DMS 273 (cell line): Measurements from ENCODE around the gene SEMA4C.
"Not testable (repeated sequence)": the region's sequence is repeated elsewhere in the genome, so short reads cannot be mapped to it uniquely, and the experiment has no call there.

Experiments used
- DNase-seq: peaks from one replicate; lab custom pipeline; 2025; ENCODE audit not compliant: unreplicated experiment; lab: John Stamatoyannopoulos, UW

The SEMA4C gene

GRCh38 chr2:96867756-96868554 is 1.9 kb downstream of the SEMA4C start:
- DNase-seq = peak; percentile 41

GRCh38 chr2:96866986-96867755 is 2.7 kb downstream of the SEMA4C start:
- DNase-seq = no peak

GRCh38 chr2:96866586-96866985 is 3.3 kb downstream of the SEMA4C start:
- no peak for DNase-seq

DNA sequence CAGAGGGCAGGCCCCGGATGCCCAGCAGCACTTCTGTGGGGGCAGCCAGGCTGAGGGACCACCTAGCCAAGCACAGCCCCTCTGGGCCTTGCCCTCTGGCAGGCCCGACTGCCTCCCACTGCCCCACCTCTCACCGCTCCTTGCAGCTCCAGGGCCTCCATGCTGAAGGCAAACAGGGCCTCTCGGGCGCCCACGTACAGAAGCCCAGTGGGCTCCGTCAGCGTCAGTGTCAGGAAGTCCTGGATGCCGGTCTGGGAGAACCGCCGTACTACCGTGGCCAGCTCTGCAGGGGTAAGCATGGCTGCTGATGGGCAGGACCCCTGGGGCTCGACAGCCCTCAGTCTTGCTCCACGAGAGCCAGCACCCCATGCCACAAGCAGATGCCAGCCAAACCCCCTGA is 3.7 kb downstream of the SEMA4C start:
- no peak for DNase-seq

GRCh38 chr2:96865654-96866053 is 4.2 kb downstream of the SEMA4C start:
- DNase-seq = no peak

GRCh38 chr2:96864343-96865091 is 5.4 kb downstream of the SEMA4C start:
- no peak for DNase-seq

GRCh38 chr2:96863575-96864342 is 6.1 kb downstream of the SEMA4C start:
- DNase-seq = no peak

- not testable (repeated sequence) for DNase-seq
Observed at GRCh38 chr2:96863056-96863455, 6.8 kb downstream of the SEMA4C start.

GRCh38 chr2:96861074-96861473 is 8.8 kb downstream of the SEMA4C start:
- DNase-seq = no peak

DNA sequence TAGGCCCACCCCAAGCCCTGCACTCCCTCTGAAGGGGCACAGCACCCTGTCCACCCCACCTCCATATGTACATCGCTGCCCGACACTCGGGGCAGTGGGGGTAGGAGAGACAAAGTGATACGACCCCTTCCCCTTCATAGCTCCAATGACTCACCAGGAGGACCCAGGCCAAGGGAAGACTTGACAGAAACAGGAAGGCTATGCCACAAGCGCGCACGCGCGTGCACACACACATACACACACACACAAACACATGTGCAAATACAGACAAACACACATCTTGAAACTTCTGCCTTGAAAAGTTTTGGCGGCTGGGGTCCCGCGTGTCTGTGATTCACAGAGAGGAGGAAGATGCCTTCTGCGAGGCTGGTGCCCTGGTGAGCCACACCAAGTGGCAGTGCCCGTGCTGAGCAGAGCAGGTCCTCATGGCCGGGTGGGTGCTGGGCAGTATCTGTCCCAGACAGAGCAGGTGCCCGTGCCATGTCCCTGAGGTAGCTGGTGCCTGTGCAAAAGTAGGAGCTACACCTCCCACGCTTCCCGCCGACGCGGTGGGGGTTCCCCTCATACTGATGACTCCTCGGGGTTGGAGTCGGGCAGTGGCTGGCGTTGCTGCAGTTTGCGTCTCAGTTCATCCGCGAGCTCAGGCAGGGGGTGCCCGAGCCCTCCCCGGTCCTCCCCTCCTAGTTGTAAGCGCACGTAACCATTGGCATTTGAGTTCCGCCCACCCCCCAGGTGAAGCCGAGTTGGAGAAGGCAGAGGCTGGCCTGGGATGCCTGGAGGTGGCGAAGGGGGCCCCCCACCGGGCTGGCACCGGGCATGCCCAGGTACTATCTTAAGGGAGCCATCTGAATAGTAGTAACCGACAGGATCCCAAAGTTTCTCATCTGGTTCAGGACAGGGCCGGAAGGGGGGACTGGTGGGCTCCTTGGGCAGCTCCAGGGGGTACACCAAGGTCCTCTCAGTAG is 9.5 kb downstream of the SEMA4C start:
- DNase-seq = no peak

- DNase-seq = no peak
Observed at GRCh38 chr2:96859681-96860064, 10.2 kb downstream of the SEMA4C start.

DNA sequence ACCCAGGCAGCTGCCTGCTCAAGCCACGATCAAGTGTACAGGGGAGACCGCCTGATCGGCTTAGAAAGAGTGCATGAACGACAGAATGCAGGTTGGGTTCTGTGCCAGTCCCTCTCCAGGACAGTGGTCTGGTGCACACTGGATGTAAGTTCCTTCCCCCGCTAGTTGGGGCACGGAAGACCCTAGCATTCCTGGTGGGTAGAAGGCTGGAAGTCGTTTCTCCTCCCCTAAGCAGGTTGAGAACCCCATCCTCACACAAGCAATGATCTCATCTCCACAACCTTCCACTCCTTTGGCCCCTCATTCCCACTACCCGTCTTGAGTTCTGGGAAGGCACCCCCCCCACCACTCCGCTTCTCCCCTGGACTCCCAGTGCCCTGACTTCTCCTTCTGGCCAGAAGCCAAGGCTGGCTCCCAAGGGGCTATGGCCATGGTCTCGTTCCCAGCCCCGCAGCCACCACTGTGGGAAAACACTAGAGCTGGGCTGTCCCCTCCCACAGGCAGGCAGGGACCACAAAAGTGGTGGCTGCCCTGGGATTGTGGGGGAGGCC is 10.7 kb downstream of the SEMA4C start:
- no peak for DNase-seq

DNA sequence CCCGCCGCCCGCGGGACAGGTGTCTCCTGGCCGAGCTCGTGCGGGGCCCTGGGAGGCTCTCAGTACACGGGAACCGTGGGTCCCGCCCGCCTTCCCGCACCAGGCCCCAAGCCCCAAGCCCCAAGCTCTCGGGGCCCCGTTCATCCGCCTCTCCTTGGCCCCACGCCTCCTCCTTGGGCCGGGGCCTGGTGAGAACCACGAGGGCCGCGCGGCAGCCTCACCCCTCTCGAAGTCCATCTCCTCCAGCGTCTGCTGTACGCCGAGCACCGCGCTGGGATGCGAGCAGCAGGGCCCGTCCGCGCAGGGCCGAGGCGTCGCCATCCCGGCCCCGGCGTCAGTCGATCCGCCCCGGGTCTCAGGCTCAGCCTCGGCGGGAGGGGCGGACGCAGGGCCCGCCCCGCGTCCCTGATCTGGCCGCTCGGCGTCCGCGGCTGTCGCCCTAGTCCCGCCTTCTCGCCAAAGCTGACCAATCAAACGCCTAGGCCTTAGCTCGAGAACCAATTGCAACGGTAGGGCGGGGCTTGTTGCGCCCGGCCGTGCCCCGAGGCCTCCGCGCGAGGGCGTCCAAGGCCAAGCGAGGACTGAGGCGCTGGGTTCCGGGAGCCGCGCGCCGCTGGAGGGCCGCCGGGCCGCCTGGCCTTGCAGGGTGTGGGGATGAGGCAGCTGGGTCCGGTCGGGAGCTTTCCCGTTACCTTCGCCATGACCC is 12.1 kb downstream of the SEMA4C start, which contains the start of gene ANKRD39:
ANKRD39 (minus strand) TSS at position 350 of the 706 bp plus-strand sequence; CDS start at position 321, 29 bp downstream.
- peak; percentile 99 for DNase-seq

- DNase-seq = peak; percentile 48
Observed at GRCh38 chr2:96856776-96857666, 12.9 kb downstream of the SEMA4C start.

DNA sequence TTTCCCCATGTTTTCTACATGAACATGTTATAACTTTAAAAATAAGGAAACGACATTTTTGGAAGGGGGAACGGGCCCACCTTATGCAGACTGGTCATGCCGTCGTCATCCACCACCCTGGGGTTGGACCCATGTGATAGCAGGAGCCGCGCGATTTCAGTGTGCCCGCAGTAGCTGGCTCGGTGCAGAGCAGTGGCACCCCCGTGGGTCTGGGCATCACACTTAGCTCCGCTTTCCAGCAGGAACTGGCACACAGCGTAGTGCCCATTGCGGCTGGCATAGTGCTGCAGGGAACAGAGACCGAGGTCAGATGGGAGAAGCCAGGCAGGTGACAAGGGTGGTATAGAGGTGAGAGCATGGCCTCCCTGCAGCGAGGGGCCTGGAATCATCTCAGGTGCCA is 16.6 kb downstream of the SEMA4C start:
- DNase-seq = no peak

GRCh38 chr2:96852667-96853066 is 17.2 kb downstream of the SEMA4C start:
- DNase-seq = no peak

DNA sequence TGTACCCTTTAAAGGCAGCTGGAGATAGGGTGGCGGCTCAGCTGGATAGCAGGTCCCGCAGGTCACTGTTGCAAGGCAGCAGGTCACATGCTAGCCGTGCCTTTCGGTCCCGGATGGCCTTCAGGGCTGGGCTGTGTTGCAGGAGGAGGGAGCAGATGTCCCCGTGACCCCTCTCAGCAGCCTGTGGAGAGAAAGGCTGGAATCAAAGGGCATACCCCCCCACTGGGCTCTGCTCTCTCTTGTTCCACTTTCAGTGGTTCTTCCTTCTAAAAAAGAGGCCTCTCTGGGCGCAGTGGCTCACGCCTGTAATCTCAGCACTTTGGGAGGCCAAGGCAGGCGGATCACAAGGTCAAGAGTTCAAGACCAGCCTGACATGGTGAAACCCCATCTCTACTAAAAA is 21.6 kb downstream of the SEMA4C start:
- no peak for DNase-seq

GRCh38 chr2:96847586-96847985 is 22.3 kb downstream of the SEMA4C start:
- DNase-seq = no peak
